ENCODE measurements around the gene FUOM. TPM values are rescaled to one million over a fixed set of nuclear protein-coding genes. Genes with fewer than 3 reads are reported as not detected.
"Not testable (repeated sequence)": the region's sequence is repeated elsewhere in the genome, so short reads cannot be mapped to it uniquely, and the experiment has no call there.

The FUOM gene
- total RNA-seq, 1 experiment from 2014 or later: 6.2 TPM

DNA sequence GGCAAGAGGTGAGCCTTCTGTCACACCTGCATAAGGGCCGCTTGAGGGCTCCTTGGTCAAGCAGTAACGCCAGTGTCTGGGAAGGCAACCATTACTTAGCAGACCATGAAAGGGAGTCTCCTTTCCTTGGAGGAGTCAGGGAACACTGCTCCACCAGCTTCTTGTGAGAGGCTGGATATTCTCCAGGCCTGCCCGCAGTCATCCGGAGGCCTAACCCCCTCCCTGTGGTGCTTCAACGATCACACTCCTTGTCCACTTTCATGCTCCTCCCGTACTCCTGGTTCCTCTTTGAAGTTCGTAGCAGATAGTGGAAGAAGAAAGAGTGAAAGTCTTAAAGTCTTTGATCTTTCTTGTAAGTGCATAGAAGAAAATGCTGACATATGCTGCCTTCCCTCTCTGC, 9.6 kb upstream of the FUOM start:
- not testable (repeated sequence) for H3K27ac ChIP-seq; DNase-seq (ENCODE audit: low read depth in 1 of 2, low spot score in 2 of 2); H3K27me3 ChIP-seq (replicated peaks); H3K4me3 ChIP-seq; H3K9me3 ChIP-seq (replicated peaks); H3K4me1 ChIP-seq (replicated peaks)
- peaks cover 61% of the 10 kb centered on the region for H3K36me3 ChIP-seq

DNA sequence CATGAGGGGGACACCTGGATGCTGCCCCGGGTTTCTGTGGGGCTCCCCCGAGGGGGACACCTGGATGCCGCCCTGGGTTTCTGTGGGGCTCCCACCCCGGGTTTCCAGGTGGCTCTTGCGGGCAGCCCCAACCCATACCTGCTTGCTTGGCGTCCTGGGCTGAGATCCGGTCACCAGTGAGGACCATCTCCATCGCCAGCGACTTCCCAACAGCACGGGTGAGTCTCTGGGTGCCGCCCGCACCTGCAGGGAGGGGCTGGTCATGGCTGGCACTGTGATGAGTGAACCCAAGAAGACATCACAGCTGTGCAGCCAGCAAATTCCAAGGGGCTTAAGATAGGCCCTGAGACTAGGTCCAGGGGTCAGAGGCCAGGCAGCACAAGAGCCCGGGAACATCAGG, 8.9 kb upstream of the FUOM start:
- H3K27me3 ChIP-seq (replicated peaks): no peaks in the 10 kb centered on the region
- H3K4me1 ChIP-seq (replicated peaks): no peaks in the 10 kb centered on the region
- H3K36me3 ChIP-seq: peaks cover 64% of the 10 kb centered on the region
- H3K4me3 ChIP-seq: no peak overlapping the region
- no peak overlapping the region for H3K27ac ChIP-seq
- DNase-seq (ENCODE audit: low read depth in 1 of 2, low spot score in 2 of 2): no peak
- no peaks in the 10 kb centered on the region for H3K9me3 ChIP-seq (replicated peaks)

DNA sequence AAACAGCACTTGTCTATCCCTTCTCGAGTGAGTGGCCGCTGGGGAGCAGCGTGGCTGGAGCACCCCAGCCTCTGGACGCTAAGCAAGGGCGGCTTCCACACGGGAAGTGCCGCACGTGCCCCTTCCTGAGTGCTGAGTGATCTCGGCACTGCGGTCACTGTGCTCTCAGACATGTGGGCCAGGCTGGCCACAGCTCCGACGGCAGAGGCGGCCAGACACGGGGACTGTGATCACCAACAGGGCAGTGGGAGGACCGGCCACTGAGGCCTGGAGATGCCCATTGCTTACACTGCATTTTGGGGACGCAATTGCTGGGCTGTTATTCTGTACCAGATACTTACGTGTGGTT, 8.3 kb upstream of the FUOM start:
- Histone ChIP-seq H3K27ac (no peak overlapping the region), H3K36me3 (peaks cover 65% of the 10 kb centered on the region), H3K4me1 (replicated peaks) (no peaks in the 10 kb centered on the region), H3K4me3 (no peak overlapping the region), H3K27me3 (replicated peaks) (no peaks in the 10 kb centered on the region), H3K9me3 (replicated peaks) (no peaks in the 10 kb centered on the region)
- no peak for DNase-seq (ENCODE audit: low read depth in 1 of 2, low spot score in 2 of 2)

DNA sequence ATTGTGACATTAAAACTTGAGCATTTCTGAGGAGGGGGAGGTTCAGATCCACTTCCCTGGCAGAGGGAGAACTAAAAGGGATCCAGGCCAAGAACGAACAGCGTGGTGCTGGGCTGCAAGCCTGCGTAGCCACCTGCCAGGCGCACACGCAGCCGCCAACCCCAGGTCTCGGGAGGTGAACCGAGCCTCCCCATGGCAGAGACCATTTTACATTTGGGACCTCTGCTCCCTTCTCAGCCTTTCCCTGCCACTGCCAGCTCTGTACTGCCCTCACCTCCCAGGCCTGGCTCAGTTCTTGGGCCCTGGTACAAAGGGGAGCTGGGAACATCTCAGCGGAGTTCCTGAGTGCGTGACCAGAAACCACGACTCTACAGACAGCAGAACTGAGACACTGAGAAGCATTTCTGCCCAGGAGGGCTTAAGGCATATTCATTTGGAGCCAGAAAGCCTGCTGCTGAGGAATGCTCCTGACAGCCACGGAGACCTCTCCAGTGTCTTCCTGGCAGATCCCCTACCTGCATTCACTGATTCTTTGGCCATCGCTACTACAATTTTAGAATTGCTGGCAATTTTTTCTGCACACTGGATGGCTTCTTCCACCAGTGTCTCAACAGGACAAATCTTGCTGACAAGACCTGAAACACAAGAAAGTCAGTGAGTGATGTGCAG, 7.8 kb upstream of the FUOM start:
- H3K36me3 ChIP-seq: peaks cover 64% of the 10 kb centered on the region
- H3K27me3 ChIP-seq (replicated peaks): no peaks in the 10 kb centered on the region
- H3K4me1 ChIP-seq (replicated peaks): no peaks in the 10 kb centered on the region
- H3K4me3 ChIP-seq: no peak overlapping the region
- H3K9me3 ChIP-seq (replicated peaks): no peaks in the 10 kb centered on the region
- no peak for DNase-seq (ENCODE audit: low read depth in 1 of 2, low spot score in 2 of 2)
- no peak overlapping the region for H3K27ac ChIP-seq

DNA sequence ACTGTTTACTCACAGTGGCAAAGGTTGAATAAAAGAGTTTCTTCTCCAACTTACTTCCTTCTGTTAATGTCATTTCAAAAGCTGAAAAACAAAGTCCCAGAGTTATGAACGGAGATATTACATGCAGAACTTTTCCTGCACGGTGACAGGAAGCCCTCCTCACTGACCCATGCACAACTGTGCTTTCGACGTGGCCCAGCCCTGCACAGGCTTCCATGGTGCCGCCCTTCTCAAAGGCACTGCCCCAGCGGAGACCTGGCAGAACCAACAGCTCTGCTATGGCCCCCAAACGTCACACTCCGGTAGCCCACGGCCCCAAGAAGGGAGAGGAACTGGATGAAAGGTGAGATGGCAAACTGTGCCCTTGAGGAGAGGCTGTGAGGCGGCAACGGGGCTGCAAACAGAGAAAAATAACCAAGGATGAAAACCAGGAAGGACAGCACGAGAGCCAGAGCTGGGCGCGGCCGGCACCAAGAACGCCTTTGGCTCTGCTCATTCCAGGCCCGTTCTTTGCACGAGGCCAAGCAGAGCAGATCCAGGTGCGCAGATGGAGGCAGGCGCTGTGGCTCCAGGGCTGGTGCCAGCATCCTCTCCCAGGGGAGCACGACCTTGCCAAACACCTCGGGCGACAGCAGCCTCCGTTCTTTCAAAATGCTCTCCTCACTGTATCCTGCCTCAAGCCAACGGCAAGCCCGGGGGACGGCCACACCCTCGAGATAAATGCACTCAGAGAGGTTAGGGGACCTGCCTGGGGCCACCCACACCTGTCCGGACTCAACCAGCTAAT, 7.0 kb upstream of the FUOM start:
- Histone ChIP-seq H3K27ac (no peak overlapping the region), H3K27me3 (replicated peaks) (no peaks in the 10 kb centered on the region), H3K4me1 (replicated peaks) (no peaks in the 10 kb centered on the region), H3K4me3 (no peak overlapping the region), H3K9me3 (replicated peaks) (no peaks in the 10 kb centered on the region), H3K36me3 (peaks cover 57% of the 10 kb centered on the region)
- DNase-seq (ENCODE audit: low read depth in 1 of 2, low spot score in 2 of 2): no peak

DNA sequence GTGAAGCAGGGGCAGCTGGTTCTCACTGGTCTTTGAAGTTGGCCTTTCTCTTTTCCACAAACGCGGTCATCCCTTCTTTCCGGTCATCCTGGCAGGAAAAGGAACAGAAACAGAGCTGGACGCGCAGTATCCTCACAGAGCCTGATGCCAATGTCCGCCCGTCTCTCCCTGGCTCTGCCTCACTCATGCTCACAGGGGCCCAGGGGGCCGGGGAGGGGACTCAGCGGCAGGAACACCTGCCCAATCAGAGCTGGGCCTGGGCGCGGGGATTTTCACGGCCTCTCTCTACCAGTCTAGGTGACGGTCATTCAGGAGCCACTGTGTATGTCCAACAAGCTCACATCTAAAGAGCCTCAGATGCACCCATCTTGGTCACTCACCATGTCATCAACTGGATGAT, 5.0 kb upstream of the FUOM start:
- H3K27me3 ChIP-seq (replicated peaks): no peaks in the 10 kb centered on the region
- H3K4me3 ChIP-seq: no peak overlapping the region
- no peak overlapping the region for H3K27ac ChIP-seq
- H3K9me3 ChIP-seq (replicated peaks): no peaks in the 10 kb centered on the region
- H3K36me3 ChIP-seq: peaks cover 41% of the 10 kb centered on the region
- DNase-seq (ENCODE audit: low read depth in 1 of 2, low spot score in 2 of 2): no peak
- no peaks in the 10 kb centered on the region for H3K4me1 ChIP-seq (replicated peaks)

DNA sequence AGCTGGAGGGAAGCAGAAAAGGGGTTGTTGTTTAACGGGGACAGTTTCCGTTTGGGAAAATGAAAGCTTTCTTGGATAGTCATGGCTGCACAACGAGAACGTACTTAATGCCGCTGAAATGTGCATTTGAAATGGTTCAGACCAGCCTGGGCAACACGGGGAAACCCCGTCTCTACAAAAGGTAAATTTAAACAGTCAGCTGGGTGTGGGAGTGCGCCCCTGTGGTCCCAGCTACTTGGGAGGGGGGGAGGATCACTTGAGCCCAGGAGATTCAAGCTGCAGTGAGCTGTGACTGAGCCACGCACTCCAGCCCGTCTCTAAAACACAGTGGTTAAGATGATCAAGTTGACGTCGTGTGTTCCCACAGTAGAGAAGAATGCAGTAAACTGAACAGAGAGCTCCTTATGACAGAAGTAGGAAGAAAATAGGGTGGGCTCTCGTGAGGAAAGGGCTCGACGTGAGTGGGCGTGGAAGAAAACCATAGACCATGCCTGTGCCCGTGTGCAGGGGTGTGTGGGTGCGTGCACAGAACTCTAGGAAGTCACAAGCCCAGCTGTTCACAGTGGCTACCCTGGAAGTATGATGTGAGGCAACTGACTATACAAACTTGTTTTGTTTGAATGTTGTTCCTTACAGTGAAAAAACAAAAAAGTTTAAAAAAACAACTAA, 4.1 kb upstream of the FUOM start:
- DNase-seq (ENCODE audit: low read depth in 1 of 2, low spot score in 2 of 2): no peak
- Histone ChIP-seq H3K4me1 (replicated peaks) (peaks cover 8% of the 10 kb centered on the region), H3K27ac (no peak overlapping the region), H3K9me3 (replicated peaks) (no peaks in the 10 kb centered on the region), H3K27me3 (replicated peaks) (0 out of 2 replicates have a peak, but pooled peaks cover 2% of the 10 kb centered on the region), H3K36me3 (peaks cover 40% of the 10 kb centered on the region), H3K4me3 (no peak overlapping the region)

DNA sequence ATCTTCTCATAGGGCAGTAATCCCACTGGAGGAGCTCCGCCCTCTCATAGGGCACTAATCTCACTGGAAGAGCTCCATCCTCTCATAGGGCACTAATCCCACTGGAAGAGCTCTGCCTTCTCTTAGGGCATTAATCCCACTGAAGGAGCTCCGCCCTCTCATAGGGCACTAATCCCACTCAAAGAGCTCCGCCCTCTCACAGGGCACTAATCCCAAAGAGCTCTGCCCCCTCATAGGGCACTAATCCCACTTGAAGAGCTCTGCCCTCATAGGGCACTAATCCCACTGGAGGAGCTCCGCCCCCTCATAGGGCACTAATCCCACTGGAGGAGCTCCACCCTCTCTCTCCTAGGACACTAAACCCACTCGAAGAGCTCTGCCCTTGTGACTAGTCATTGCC, 3.4 kb upstream of the FUOM start:
- peaks cover 36% of the 10 kb centered on the region for H3K36me3 ChIP-seq
- H3K27me3 ChIP-seq (replicated peaks): 0 out of 2 replicates have a peak, but pooled peaks cover 2% of the 10 kb centered on the region
- H3K4me3 ChIP-seq: no peak overlapping the region

DNA sequence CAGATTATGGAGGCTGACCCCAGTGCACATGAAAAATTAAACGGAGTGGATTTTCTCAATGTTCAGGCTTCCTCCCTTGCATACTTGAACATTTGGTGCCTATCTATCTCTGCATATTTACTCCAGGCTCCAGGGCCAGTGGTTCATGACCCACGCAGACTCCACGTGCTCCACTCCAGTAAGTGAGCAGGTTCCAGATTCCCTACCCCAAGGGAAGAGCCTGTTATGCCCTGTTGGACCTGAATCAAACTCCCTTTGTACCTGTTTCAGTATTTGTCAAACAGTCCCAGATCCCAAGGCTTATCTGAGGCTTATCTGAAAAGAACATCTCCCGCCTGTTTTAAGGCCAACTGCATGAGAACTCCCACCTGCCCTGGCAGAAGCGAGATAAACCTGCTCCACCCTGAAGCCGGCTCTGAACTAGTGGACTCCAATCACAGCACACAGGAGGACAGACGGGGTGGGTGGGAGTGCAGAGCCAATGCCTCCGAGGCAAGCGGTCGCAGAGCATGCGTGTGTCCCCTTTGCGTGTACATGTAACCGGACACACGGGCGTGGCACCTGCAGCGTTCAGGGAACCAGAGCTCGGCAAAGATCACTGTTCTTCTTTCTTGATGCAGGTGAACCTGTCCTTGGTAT, 2.3 kb upstream of the FUOM start:
- DNase-seq (ENCODE audit: low read depth in 1 of 2, low spot score in 2 of 2): peak in 1 of 2 experiments; percentile 41
- Histone ChIP-seq H3K4me1 (replicated peaks) (peaks cover 10% of the 10 kb centered on the region), H3K27me3 (replicated peaks) (0 out of 2 replicates have a peak, but pooled peaks cover 2% of the 10 kb centered on the region), H3K27ac (no peak overlapping the region), H3K36me3 (peaks cover 24% of the 10 kb centered on the region), H3K9me3 (replicated peaks) (no peaks in the 10 kb centered on the region), H3K4me3 (no peak overlapping the region)

More for the DNA sequence above, 3.4 kb upstream of the FUOM start:
- peaks cover 10% of the 10 kb centered on the region for H3K4me1 ChIP-seq (replicated peaks)
- H3K27ac ChIP-seq: no peak overlapping the region
- DNase-seq (ENCODE audit: low read depth in 1 of 2, low spot score in 2 of 2): no peak
- H3K9me3 ChIP-seq (replicated peaks): no peaks in the 10 kb centered on the region

DNA sequence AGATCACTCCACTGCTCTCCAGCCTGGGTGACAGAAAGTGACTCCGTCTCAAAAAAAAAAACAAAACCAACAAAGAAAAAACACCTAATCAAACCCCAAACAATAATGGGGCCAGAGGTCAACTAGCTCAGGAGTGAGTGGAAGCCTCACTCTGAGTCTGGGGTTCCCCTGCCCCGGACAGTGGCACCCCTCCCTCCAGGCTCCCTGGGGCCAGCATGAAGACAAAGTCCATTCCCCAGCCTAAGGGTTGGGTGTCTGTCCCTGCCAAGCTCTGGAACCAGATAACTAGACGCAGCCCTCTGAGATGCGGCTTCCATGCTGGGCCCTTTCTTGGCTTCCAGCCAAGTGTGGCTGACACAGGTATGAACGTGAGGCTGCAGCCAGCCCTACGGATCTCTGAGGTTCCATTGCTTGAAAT, 1.7 kb upstream of the FUOM start:
- peaks cover 10% of the 10 kb centered on the region for H3K4me1 ChIP-seq (replicated peaks)
- H3K27me3 ChIP-seq (replicated peaks): 0 out of 2 replicates have a peak, but pooled peaks cover 2% of the 10 kb centered on the region
- no peak overlapping the region for H3K4me3 ChIP-seq
- DNase-seq (ENCODE audit: low read depth in 1 of 2, low spot score in 2 of 2): no peak
- H3K9me3 ChIP-seq (replicated peaks): no peaks in the 10 kb centered on the region
- H3K27ac ChIP-seq: no peak overlapping the region
- peaks cover 19% of the 10 kb centered on the region for H3K36me3 ChIP-seq

DNA sequence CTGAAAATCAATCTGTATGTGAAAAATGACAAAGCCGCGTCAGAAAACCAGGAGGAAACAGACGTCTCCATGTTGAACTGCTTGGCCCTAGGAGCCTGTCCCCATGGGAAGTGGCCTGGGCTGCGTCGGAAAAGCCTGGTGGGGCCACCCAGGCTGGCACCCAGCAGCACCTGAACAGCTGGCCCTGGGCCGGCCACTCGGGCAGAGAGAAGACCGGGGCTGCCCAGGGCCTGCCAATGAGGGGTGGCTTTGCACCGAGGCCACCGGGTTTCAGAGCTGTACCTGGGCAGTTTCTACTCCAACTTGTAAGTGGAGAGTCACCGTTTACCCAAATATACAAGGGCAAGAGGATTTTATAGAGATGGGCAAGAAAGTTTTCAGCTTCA, 1.1 kb upstream of the FUOM start:
- Histone ChIP-seq H3K9me3 (replicated peaks) (no peaks in the 10 kb centered on the region), H3K4me1 (replicated peaks) (peaks cover 10% of the 10 kb centered on the region), H3K27me3 (replicated peaks) (0 out of 2 replicates have a peak, but pooled peaks cover 2% of the 10 kb centered on the region), H3K36me3 (peaks cover 16% of the 10 kb centered on the region), H3K27ac (no peak overlapping the region), H3K4me3 (no peak overlapping the region)
- no peak for DNase-seq (ENCODE audit: low read depth in 1 of 2, low spot score in 2 of 2)

DNA sequence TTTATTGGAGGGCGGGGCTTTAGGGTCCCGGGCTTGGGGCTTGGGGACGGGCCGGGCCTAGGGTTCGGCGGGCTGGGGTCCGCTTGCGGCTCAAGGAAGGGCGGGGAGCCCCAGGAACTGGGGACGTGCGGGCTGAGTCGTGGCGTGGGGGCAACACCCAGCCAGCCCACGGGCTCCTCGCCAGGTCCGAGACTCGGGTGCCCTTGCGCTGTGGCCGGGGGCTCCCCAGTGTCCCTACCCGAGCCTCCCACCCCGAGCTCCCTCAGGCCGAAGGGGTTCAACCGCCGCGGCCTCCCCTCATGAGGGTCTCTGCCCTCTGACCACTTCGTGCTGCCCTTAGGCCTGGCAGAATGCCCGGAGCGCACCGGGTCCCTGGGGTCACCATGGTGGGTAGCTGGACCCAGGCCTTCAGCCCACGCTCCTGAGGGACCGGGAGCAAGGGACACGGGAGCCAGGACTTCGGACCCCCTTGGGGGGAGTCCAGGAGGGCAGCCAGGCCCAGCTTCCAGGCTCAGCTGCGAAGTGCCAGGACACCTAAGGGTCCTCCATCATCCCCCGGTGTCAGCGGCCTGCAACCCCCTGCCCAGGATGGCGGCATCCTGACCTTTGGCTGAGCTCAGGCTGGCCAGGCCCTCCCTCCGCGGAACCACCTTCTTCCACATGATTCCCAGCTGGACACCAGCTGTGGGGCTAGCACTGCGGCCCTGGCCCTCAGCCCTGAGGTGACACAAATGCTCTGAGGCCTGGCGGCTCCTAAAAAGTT, 524 bp upstream of the FUOM start:
- H3K4me1 ChIP-seq (replicated peaks): peaks cover 10% of the 10 kb centered on the region
- 0 out of 2 replicates have a peak, but pooled peaks cover 2% of the 10 kb centered on the region for H3K27me3 ChIP-seq (replicated peaks)
- no peak overlapping the region for H3K27ac ChIP-seq
- H3K36me3 ChIP-seq: peaks cover 13% of the 10 kb centered on the region
- no peaks in the 10 kb centered on the region for H3K9me3 ChIP-seq (replicated peaks)
- no peak overlapping the region for H3K4me3 ChIP-seq
- DNase-seq (ENCODE audit: low read depth in 1 of 2, low spot score in 2 of 2): no peak
